Epithelial cell of esophagus (primary cell): ENCODE data around the gene IARS2.
"Not testable (repeated sequence)": the region's sequence is repeated elsewhere in the genome, so short reads cannot be mapped to it uniquely, and the experiment has no call there.

Experiments used
- DNase-seq: peaks from one replicate; pipeline ENCODE4 v3.0.0; 2010; ENCODE audit warnings: low read depth
- H3K4me3 ChIP-seq: 2 replicates; pipeline ENCODE4 v1.5.1; 2011; ENCODE audit warnings: mild to moderate bottlenecking, low read length, control low read depth
- TF ChIP-seq, protein P1 (sequence below): IDR thresholded peaks from 2 replicates; pipeline ENCODE4 v1.5.1; 2011; ENCODE audit warnings: low read depth, mild to moderate bottlenecking, low read length, control low read depth, inconsistent platforms; ENCODE audit not compliant: insufficient read depth; ENCODE audit errors: missing control alignments

The IARS2 gene

DNA sequence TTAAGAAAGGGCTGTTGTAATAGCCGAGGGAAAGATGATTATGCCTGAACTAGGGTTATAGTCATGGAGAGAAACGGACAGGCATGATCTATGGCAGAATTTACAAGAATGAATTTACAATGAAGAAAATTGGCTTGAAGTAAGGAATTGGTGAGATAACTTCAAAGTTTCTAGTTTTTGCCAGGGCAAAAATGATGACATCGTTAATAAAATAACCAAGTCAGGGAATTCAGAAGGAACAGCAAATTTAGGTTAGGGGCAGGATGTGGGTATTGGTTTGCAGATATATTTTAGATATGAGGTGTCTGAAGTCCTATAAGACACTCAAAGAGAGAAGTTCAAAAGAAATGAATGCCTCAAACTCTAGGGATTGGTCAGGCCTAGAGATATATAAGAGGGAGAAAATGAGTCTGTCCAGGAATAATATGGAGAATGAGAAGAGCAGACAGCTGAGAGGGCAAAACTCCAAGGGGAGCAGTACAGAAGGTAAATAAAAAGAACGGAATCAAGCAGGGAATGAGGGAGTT is 62.8 kb downstream of the IARS2 start:
- TF ChIP-seq, protein P1, sequence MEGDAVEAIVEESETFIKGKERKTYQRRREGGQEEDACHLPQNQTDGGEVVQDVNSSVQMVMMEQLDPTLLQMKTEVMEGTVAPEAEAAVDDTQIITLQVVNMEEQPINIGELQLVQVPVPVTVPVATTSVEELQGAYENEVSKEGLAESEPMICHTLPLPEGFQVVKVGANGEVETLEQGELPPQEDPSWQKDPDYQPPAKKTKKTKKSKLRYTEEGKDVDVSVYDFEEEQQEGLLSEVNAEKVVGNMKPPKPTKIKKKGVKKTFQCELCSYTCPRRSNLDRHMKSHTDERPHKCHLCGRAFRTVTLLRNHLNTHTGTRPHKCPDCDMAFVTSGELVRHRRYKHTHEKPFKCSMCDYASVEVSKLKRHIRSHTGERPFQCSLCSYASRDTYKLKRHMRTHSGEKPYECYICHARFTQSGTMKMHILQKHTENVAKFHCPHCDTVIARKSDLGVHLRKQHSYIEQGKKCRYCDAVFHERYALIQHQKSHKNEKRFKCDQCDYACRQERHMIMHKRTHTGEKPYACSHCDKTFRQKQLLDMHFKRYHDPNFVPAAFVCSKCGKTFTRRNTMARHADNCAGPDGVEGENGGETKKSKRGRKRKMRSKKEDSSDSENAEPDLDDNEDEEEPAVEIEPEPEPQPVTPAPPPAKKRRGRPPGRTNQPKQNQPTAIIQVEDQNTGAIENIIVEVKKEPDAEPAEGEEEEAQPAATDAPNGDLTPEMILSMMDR, result no peak
- no peak overlapping the region for H3K4me3 ChIP-seq
- DNase-seq, result no peak

DNA sequence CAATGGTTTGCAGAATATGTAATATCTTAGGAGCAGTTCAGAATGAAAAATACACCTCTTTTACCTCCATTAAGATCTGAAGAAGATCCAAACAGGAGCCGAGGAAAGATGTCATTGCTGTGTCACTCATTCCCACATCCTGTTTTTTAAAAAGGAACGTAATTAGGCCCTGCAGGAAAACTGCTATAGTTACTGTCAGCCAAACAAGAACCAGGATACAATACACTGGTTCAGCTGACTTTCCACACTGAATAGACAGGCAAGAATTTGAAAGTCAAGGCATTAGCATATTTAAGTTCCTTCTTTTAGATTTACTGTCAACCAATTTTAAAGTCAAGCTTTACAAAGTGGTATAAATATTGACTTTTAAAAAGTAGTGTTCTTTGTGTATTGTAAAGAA is 63.8 kb downstream of the IARS2 start:
- no peak for DNase-seq
- no peak overlapping the region for H3K4me3 ChIP-seq
- TF ChIP-seq, protein P1, result no peak

DNA sequence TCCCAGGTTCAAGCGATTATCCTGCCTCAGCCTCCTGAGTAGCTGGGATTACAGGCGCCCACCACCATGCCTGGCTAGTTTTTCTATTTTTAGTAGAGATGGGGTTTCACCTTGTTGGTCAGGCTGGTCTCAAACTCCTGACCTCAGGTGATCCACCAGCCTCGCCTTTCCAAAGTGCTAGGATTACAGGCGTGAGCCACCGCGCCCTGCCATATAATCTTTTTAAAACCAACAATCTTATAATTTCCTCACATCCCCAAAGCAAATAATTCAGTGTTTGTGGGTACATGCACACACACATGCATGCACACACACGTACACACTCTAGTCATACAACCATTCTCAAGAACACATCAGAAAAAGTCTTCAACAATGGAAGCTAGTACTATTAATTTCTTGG is 64.6 kb downstream of the IARS2 start:
- not testable (repeated sequence) for DNase-seq, H3K4me3 ChIP-seq

DNA sequence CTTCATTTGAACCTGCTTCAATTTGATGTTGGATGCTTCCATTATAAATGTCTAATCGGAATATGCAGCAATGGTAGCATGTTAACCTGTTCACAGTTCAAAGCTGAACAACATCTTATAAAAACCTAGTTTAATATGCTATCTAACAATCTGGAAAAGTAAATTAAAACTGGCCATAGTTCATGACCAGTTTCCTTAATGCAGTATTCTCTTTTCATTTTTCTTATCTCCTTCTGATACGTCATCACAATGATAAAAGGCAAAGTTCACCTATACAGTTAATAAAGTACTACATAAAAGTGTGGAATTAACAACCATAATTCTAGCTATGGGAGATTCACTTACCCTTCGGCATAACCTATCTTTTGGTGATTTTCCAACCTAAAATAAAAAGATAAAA is 65.1 kb downstream of the IARS2 start:
- H3K4me3 ChIP-seq, result no peak overlapping the region
- no peak for DNase-seq

DNA sequence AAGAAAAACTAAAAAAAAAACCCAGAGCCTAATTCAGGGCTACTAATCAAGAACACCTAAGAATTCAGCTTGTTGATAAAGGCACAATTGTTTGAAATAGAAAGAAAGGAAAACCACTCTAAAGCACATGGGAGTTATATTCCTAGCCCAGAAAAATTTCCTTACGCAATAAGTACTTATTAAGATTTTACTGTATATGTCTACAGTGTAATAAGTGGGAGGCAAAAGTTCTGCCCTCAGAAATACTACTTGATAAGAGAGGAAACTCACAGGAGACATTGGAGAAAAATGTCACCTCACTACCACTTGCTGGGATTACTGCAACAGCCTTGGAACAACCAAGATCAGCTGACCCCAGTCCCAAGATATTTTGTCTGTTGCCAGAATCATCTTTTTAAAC is 66.1 kb downstream of the IARS2 start:
- TF ChIP-seq, protein P1, result no peak
- no peak overlapping the region for H3K4me3 ChIP-seq
- DNase-seq, result no peak

More for the DNA sequence above, 65.1 kb downstream of the IARS2 start:
- TF ChIP-seq, protein P1, result no peak

DNA sequence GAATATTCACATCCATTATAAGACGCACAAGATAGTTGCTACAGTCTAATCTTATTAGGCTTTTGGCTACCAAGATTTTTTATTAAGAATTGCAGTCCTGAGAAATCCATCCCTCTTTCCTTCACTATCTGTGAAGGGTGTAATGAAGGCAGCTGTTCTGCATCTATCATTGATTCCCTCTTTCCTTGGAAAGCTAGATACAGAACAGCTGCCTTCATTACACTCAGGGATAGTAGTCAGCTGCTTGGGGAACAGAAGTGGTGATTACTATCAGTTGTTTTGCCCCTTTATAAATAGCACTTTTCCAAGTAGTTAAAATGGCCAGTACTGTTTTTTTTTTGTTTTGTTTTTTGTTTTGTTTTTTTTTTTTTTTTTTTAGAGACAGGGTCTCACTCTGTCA is 70.2 kb downstream of the IARS2 start:
- no peak overlapping the region for H3K4me3 ChIP-seq
- no peak for DNase-seq
- TF ChIP-seq, protein P1, result no peak

DNA sequence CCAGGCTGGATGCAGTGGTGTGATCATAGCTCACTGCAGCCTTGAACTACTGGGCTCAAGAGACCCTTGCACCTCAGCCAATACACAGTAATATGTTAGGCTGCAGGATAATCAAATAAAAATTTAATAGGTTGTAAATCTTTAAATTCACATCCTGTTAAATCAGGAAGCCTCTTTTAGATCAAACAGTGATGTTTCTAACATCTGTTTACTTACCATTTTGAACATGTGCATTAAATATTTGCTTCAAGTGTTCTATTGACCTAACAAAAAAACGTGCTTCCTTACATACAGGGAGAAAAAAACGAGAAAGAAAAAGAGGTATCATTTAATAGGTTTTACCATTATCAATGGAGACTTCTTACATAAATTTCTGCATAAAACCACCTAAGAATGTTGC is 70.6 kb downstream of the IARS2 start:
- DNase-seq, result no peak
- no peak overlapping the region for H3K4me3 ChIP-seq
- TF ChIP-seq, protein P1, result no peak
